Measurements from ENCODE around the gene KLHL41. TPM values are rescaled to one million over a fixed set of nuclear protein-coding genes. Genes with fewer than 3 reads are reported as not detected.

Gene KLHL41
- total RNA-seq, 1 experiment from 2014 or later = 0.15 TPM

GRCh38 chr2:169546756-169547155 lies 37.3 kb downstream of the KLHL41 start:
- CTCF ChIA-PET = no interaction called here
- no peaks in the 10 kb centered on the region for H4K20me1 ChIP-seq (ENCODE audit: insufficient read depth)
- intact Hi-C loops (cut with micrococcal nuclease) = no loop called here
- H3K4me3 ChIP-seq (replicated peaks in 1 of 2; ENCODE audit: low read depth in 1 of 2, low read length in 2 of 2) = no peak overlapping the region
- no peak overlapping the region for H3K27ac ChIP-seq (ENCODE audit: low read depth, low read length)
- no peak for TF ChIP-seq ELF1 (IDR thresholded peaks at IDR 0.05; ENCODE audit: borderline replicate concordance, low read depth)
- TF ChIP-seq, protein P1, sequence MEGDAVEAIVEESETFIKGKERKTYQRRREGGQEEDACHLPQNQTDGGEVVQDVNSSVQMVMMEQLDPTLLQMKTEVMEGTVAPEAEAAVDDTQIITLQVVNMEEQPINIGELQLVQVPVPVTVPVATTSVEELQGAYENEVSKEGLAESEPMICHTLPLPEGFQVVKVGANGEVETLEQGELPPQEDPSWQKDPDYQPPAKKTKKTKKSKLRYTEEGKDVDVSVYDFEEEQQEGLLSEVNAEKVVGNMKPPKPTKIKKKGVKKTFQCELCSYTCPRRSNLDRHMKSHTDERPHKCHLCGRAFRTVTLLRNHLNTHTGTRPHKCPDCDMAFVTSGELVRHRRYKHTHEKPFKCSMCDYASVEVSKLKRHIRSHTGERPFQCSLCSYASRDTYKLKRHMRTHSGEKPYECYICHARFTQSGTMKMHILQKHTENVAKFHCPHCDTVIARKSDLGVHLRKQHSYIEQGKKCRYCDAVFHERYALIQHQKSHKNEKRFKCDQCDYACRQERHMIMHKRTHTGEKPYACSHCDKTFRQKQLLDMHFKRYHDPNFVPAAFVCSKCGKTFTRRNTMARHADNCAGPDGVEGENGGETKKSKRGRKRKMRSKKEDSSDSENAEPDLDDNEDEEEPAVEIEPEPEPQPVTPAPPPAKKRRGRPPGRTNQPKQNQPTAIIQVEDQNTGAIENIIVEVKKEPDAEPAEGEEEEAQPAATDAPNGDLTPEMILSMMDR (IDR thresholded peaks at IDR 0.05 in 2 of 3, conservative IDR thresholded peaks at IDR 0.05 in 1 of 3; ENCODE audit: borderline replicate concordance in 1 of 3, insufficient read depth in 1 of 3, low read depth in 2 of 3, low read length in 2 of 3) = no peak
- no peaks in the 10 kb centered on the region for H3K27me3 ChIP-seq (ENCODE audit: insufficient read depth, low read length)
- H2AFZ ChIP-seq (ENCODE audit: low read depth, low read length, poor library complexity, severe bottlenecking) = no peak overlapping the region
- RAD21 ChIA-PET (ENCODE audit: low non-redundant PET in 1 of 2, low total read pairs in 2 of 2, uncharacterized antibody in 2 of 2, unreplicated experiment in 2 of 2) = no interaction called here
- POLR2A ChIA-PET = no interaction called here
- H3K4me2 ChIP-seq (ENCODE audit: low read length) = no peak overlapping the region
- H3K9ac ChIP-seq (ENCODE audit: low read length) = no peak overlapping the region
- no TSS peak for BruUV-seq (replicated peaks)
- DNase-seq (ENCODE audit: low read depth, low spot score) (no peak), ATAC-seq (no peak)
- 0 out of 4 replicates have a peak, but pooled peaks cover 0 to under 1% of the 10 kb centered on the region in 2 experiments for H3K36me3 ChIP-seq (ENCODE audit: control insufficient read depth in 1 of 2, insufficient read depth in 2 of 2, low read length in 2 of 2)
- no peaks in the 10 kb centered on the region for H3K4me1 ChIP-seq (ENCODE audit: control insufficient read depth in 1 of 2, insufficient read depth in 2 of 2, low read length in 2 of 2)
- H3K9me3 ChIP-seq (ENCODE audit: control insufficient read depth in 1 of 2, insufficient read depth in 1 of 2, low read depth in 1 of 2, low read length in 2 of 2) = no peaks in the 10 kb centered on the region
- H3K79me2 ChIP-seq (ENCODE audit: insufficient read depth, low read length) = no peaks in the 10 kb centered on the region
- no peaks in the 10 kb centered on the region for H3K9me2 ChIP-seq (ENCODE audit: insufficient read depth)

GRCh38 chr2:169561364-169561763 lies 51.9 kb downstream of the KLHL41 start:
- ChIA-PET POLR2A (no interaction called here), CTCF (no interaction called here)
- no TSS peak for BruUV-seq (replicated peaks)
- TF ChIP-seq REST (IDR thresholded peaks at IDR 0.05; ENCODE audit: low read depth) (no peak), CEBPB (IDR thresholded peaks at IDR 0.05; ENCODE audit: low read depth) (no peak), ELF1 (IDR thresholded peaks at IDR 0.05; ENCODE audit: borderline replicate concordance, low read depth) (no peak), MAX (IDR thresholded peaks at IDR 0.05) (no peak), SIN3A (IDR thresholded peaks at IDR 0.05; ENCODE audit: low read depth) (no peak), YY1 (IDR thresholded peaks at IDR 0.05; ENCODE audit: extremely low read depth, insufficient replicate concordance, low read depth, low read length) (no peak), POLR2A (IDR thresholded peaks at IDR 0.05; ENCODE audit: borderline replicate concordance, extremely low read depth, insufficient read depth, insufficient read length) (no peak), EGR1 (IDR thresholded peaks at IDR 0.05; ENCODE audit: low read depth) (no peak), RAD21 (IDR thresholded peaks at IDR 0.05; ENCODE audit: low read depth) (no peak), CBX3 (IDR thresholded peaks at IDR 0.05; ENCODE audit: low read depth) (no peak)
- TF ChIP-seq, protein P1 (IDR thresholded peaks at IDR 0.05 in 2 of 3, conservative IDR thresholded peaks at IDR 0.05 in 1 of 3; ENCODE audit: borderline replicate concordance in 1 of 3, insufficient read depth in 1 of 3, low read depth in 2 of 3, low read length in 2 of 3) = no peak

More at GRCh38 chr2:169561364-169561763, 51.9 kb downstream of the KLHL41 start:
- H3K9me3 ChIP-seq (ENCODE audit: control insufficient read depth in 1 of 2, insufficient read depth in 1 of 2, low read depth in 1 of 2, low read length in 2 of 2) = no peaks in the 10 kb centered on the region
- H3K36me3 ChIP-seq (ENCODE audit: control insufficient read depth in 1 of 2, insufficient read depth in 2 of 2, low read length in 2 of 2) = peaks cover 0 to 7% of the 10 kb centered on the region in 2 experiments; a peak in 2 of 4 replicates
- H3K9ac ChIP-seq (ENCODE audit: low read length) = no peak overlapping the region
- H3K4me1 ChIP-seq (ENCODE audit: control insufficient read depth in 1 of 2, insufficient read depth in 2 of 2, low read length in 2 of 2) = no peaks in the 10 kb centered on the region
- intact Hi-C loops (cut with micrococcal nuclease) = no loop called here
- H3K4me2 ChIP-seq (ENCODE audit: low read length) = no peak overlapping the region
- H4K20me1 ChIP-seq (ENCODE audit: insufficient read depth) = no peaks in the 10 kb centered on the region
- H3K79me2 ChIP-seq (ENCODE audit: insufficient read depth, low read length) = no peaks in the 10 kb centered on the region
- no peak overlapping the region for H3K4me3 ChIP-seq (replicated peaks in 1 of 2; ENCODE audit: low read depth in 1 of 2, low read length in 2 of 2)
- ATAC-seq (no peak), DNase-seq (ENCODE audit: low read depth, low spot score) (no peak)
- H3K27me3 ChIP-seq (ENCODE audit: insufficient read depth, low read length) = no peaks in the 10 kb centered on the region
- no peaks in the 10 kb centered on the region for H3K9me2 ChIP-seq (ENCODE audit: insufficient read depth)
- no peak overlapping the region for H2AFZ ChIP-seq (ENCODE audit: low read depth, low read length, poor library complexity, severe bottlenecking)
- no peak overlapping the region for H3K27ac ChIP-seq (ENCODE audit: low read depth, low read length)
- RAD21 ChIA-PET (ENCODE audit: low non-redundant PET in 1 of 2, low total read pairs in 2 of 2, uncharacterized antibody in 2 of 2, unreplicated experiment in 2 of 2) = no interaction called here

Data from HCT116 (cell line).